ENCODE measurements around the gene FAM13A.

Gene FAM13A

DNA sequence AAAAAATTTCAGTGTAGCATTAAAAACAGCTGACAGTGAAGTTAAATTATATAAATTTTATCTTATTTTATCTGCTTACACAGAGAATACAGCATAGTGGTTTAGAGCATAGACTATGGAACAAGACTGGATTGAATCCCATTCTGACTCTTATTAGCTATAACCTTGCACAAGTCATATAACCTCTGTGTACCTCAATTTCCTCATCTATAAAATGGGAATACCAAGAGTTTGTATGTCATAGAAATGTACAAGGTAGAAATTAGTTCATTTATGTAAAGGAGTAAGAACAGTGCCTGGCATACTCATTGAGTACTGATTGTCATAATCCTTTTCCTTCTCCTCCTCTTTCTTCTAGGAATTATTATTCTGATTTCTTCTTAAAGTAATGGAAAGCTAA, 25.7 kb downstream of the FAM13A start:
- Histone ChIP-seq H3K9me2 (replicated peaks; ENCODE audit: insufficient read depth, low read length) (no peaks in the 10 kb centered on the region), H4K20me1 (ENCODE audit: low read depth, low read length) (no peaks in the 10 kb centered on the region), H3K9ac (ENCODE audit: low read length) (no peak overlapping the region), H3K36me3 (ENCODE audit: low read length) (no peaks in the 10 kb centered on the region), H3K79me2 (ENCODE audit: insufficient read depth, low read length) (no peaks in the 10 kb centered on the region), H3K4me3 (ENCODE audit: insufficient read depth, low read length, poor library complexity, severe bottlenecking) (no peak overlapping the region), H3K27me3 (ENCODE audit: low read length) (no peaks in the 10 kb centered on the region), H3F3A (ENCODE audit: insufficient read depth) (no peaks in the 10 kb centered on the region), H3K9me3 (ENCODE audit: insufficient read depth, low read length) (no peaks in the 10 kb centered on the region), H3K4me2 (ENCODE audit: low read depth, low read length, poor library complexity, severe bottlenecking) (no peak overlapping the region), H2AFZ (ENCODE audit: low read depth, low read length, severe bottlenecking) (no peak overlapping the region), H3K27ac (ENCODE audit: low read depth, low read length) (no peak overlapping the region)
- TF ChIP-seq, protein P1, sequence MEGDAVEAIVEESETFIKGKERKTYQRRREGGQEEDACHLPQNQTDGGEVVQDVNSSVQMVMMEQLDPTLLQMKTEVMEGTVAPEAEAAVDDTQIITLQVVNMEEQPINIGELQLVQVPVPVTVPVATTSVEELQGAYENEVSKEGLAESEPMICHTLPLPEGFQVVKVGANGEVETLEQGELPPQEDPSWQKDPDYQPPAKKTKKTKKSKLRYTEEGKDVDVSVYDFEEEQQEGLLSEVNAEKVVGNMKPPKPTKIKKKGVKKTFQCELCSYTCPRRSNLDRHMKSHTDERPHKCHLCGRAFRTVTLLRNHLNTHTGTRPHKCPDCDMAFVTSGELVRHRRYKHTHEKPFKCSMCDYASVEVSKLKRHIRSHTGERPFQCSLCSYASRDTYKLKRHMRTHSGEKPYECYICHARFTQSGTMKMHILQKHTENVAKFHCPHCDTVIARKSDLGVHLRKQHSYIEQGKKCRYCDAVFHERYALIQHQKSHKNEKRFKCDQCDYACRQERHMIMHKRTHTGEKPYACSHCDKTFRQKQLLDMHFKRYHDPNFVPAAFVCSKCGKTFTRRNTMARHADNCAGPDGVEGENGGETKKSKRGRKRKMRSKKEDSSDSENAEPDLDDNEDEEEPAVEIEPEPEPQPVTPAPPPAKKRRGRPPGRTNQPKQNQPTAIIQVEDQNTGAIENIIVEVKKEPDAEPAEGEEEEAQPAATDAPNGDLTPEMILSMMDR (IDR thresholded peaks at IDR 0.05; ENCODE audit: insufficient read depth, low read length, poor library complexity, severe bottlenecking), result no peak
- no peak for TF ChIP-seq EZH2phosphoT487 (conservative IDR thresholded peaks at IDR 0.05; ENCODE audit: low read length)

DNA sequence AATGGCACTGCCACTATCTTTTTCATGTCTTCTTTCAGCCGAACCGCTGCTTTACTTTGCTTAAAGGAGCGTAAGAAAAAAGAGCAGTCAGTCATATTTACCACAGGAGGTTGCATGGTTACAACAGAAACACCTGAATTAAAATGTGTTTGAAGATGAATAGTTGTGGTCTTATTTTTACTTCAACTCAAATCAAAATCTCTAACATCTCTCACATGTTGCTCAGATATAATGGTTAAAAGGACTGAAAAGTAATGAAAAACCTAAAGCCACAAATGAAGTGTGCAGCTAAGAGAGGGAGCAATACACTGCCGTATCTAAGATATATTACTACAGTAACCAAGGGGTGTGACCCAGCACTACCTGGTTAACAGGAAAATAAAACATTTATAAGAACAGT, 27.4 kb downstream of the FAM13A start:
- no peak for TF ChIP-seq EZH2phosphoT487 (conservative IDR thresholded peaks at IDR 0.05; ENCODE audit: low read length)
- TF ChIP-seq, protein P1 (IDR thresholded peaks at IDR 0.05; ENCODE audit: insufficient read depth, low read length, poor library complexity, severe bottlenecking), result no peak
- no peak overlapping the region for H3K9ac ChIP-seq (ENCODE audit: low read length)
- no peaks in the 10 kb centered on the region for H3F3A ChIP-seq (ENCODE audit: insufficient read depth)
- H3K36me3 ChIP-seq (ENCODE audit: low read length), result no peaks in the 10 kb centered on the region
- H3K9me2 ChIP-seq (replicated peaks; ENCODE audit: insufficient read depth, low read length), result no peaks in the 10 kb centered on the region
- no peaks in the 10 kb centered on the region for H3K9me3 ChIP-seq (ENCODE audit: insufficient read depth, low read length)
- no peak overlapping the region for H2AFZ ChIP-seq (ENCODE audit: low read depth, low read length, severe bottlenecking)
- H3K27ac ChIP-seq (ENCODE audit: low read depth, low read length), result no peak overlapping the region
- H3K79me2 ChIP-seq (ENCODE audit: insufficient read depth, low read length), result no peaks in the 10 kb centered on the region
- H4K20me1 ChIP-seq (ENCODE audit: low read depth, low read length), result no peaks in the 10 kb centered on the region
- no peak overlapping the region for H3K4me2 ChIP-seq (ENCODE audit: low read depth, low read length, poor library complexity, severe bottlenecking)
- H3K27me3 ChIP-seq (ENCODE audit: low read length), result no peaks in the 10 kb centered on the region
- H3K4me3 ChIP-seq (ENCODE audit: insufficient read depth, low read length, poor library complexity, severe bottlenecking), result no peak overlapping the region

DNA sequence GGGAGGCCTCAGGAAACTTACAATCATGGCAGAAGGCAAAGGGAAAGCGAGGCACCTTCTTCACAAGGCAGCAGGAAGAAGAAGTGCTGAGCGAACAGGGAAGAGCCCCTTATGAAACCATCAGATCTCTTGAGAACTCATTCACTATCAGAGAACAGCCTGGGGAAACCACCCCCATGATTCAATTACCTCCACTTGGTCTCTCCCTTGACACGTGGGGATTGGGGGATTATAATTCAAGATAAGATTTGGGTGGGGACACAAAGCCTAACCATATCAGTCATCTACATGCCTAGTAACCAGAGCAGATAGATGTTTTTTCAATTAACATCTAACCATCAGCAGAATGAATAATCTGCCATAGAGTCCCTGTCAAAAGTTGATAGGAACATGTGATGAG, 30.4 kb downstream of the FAM13A start:
- Histone ChIP-seq H2AFZ (ENCODE audit: low read depth, low read length, severe bottlenecking) (no peak overlapping the region), H3K79me2 (ENCODE audit: insufficient read depth, low read length) (no peaks in the 10 kb centered on the region), H3F3A (ENCODE audit: insufficient read depth) (no peaks in the 10 kb centered on the region), H3K4me3 (ENCODE audit: insufficient read depth, low read length, poor library complexity, severe bottlenecking) (no peak overlapping the region), H3K9ac (ENCODE audit: low read length) (no peak overlapping the region), H3K27ac (ENCODE audit: low read depth, low read length) (no peak overlapping the region), H4K20me1 (ENCODE audit: low read depth, low read length) (no peaks in the 10 kb centered on the region), H3K9me3 (ENCODE audit: insufficient read depth, low read length) (no peaks in the 10 kb centered on the region), H3K36me3 (ENCODE audit: low read length) (no peaks in the 10 kb centered on the region), H3K27me3 (ENCODE audit: low read length) (no peaks in the 10 kb centered on the region), H3K4me2 (ENCODE audit: low read depth, low read length, poor library complexity, severe bottlenecking) (no peak overlapping the region), H3K9me2 (replicated peaks; ENCODE audit: insufficient read depth, low read length) (no peaks in the 10 kb centered on the region)
- TF ChIP-seq, protein P1 (IDR thresholded peaks at IDR 0.05; ENCODE audit: insufficient read depth, low read length, poor library complexity, severe bottlenecking), result no peak
- TF ChIP-seq EZH2phosphoT487 (conservative IDR thresholded peaks at IDR 0.05; ENCODE audit: low read length), result no peak
